Pericardium fibroblast (primary cell): ENCODE data around the gene SAMMSON. TPM values are rescaled to one million over a fixed set of nuclear protein-coding genes. Genes with fewer than 3 reads are reported as not detected.

Experiments used
- total RNA-seq: library from RNA; depleted of rRNA; stranded (reverse); fragments of >200 nt; gene quantifications from 2 replicates; pipeline ENCODE4 v1.2.3, GENCODE V29; 2015

The SAMMSON gene
- not detected in 2 replicates for total RNA-seq

DNA sequence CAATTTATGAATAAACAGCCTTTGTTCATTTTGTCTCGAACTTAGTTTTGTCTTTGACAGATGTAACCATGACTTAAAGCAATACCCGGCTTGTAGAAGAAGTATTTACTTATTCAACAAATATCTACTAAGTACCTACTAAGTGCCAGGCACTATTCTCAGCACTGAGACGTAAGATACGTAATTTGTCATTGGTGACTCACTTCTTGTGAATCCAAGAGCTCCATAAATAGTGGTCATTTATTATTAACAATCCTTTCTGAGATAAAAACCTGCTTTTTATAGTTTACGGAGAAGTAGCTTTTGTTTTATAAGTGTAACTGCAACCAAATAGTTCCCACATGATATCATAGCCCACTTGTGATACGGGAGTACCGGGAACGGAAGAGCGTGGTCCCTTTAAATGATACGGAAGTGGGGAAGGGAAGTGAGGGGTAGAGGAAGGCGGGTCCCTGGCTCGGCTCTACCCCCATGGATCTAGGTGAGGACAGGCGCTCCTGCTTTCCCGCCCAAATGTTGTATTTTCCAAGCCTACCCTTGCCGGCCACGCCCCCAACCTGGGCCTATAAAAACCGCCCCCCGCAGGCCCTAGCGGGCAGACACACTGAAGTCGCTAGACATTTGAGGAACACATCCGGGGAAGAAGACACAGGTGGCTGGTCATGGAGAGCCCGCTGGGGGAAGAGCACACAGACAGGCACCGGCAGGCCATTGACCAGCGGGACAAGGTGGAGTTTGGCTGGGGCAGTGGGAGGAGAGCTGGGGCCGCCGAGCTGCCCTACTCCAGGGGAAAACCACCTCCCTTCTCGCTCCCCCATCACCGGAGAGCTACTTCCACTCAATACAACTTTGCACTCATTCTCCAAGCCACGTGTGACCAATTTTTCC is at the start of gene SAMMSON:
TSS of gene SAMMSON (plus strand) at position 594 of the 888 bp plus-strand sequence.

